ENCODE measurements around the gene TEAD1.

The TEAD1 gene

GRCh38 chr11:12716816-12717215 is 42.6 kb downstream of the TEAD1 start:
- TF ChIP-seq Cebpa-rat (IDR thresholded peaks at IDR 0.05) = no peak
- Histone ChIP-seq H3K4me3 (no peak overlapping the region), H3K9ac (no peak overlapping the region), H3K36me3 (no peaks in the 10 kb centered on the region), H3K27ac (no peak overlapping the region), H3K9me3 (replicated peaks in 1 of 11) (no peaks in the 10 kb centered on the region), H3K4me1 (peaks cover 0 to 11% (median 2%) of the 10 kb centered on the region in 10 experiments; a peak in 8 of 20 replicates), H3K4me2 (no peak overlapping the region), H4K20me1 (peaks cover 0 to 5% (median 0%) of the 10 kb centered on the region in 11 experiments; a peak in 2 of 22 replicates), H3K27me3 (peaks cover 0 to 79% (median 0%) of the 10 kb centered on the region in 11 experiments; a peak in 5 of 22 replicates)

- TF ChIP-seq Cebpa-rat (IDR thresholded peaks at IDR 0.05) = no peak
- Histone ChIP-seq H4K20me1 (no peaks in the 10 kb centered on the region; a peak in 2 of 22 replicates), H3K36me3 (no peaks in the 10 kb centered on the region), H3K4me2 (peak overlapping the region in 8 of 11 experiments; percentile 2 to 54 (median 31); a peak in 10 of 22 replicates), H3K9me3 (replicated peaks in 1 of 11) (no peaks in the 10 kb centered on the region), H3K9ac (no peak overlapping the region), H3K27ac (no peak overlapping the region), H3K27me3 (peaks cover 0 to 79% (median 0%) of the 10 kb centered on the region in 11 experiments; a peak in 5 of 22 replicates), H3K4me3 (no peak overlapping the region), H3K4me1 (peaks cover 0 to 11% (median 2%) of the 10 kb centered on the region in 10 experiments; a peak in 8 of 20 replicates)
Observed at GRCh38 chr11:12717851-12718291, 43.6 kb downstream of the TEAD1 start.

- no peak overlapping the region for H3K4me2 ChIP-seq
- no peaks in the 10 kb centered on the region for H3K36me3 ChIP-seq
- no peaks in the 10 kb centered on the region; a peak in 2 of 22 replicates for H4K20me1 ChIP-seq
- no peak overlapping the region for H3K27ac ChIP-seq
- no peak overlapping the region for H3K4me3 ChIP-seq
- no peaks in the 10 kb centered on the region for H3K9me3 ChIP-seq (replicated peaks in 1 of 11)
- H3K9ac ChIP-seq = no peak overlapping the region
- peaks cover 0 to 76% (median 0%) of the 10 kb centered on the region in 11 experiments; a peak in 5 of 22 replicates for H3K27me3 ChIP-seq
- TF ChIP-seq Cebpa-rat (IDR thresholded peaks at IDR 0.05) = no peak
- H3K4me1 ChIP-seq = peaks cover 0 to 17% (median 2%) of the 10 kb centered on the region in 10 experiments; a peak in 8 of 20 replicates
Observed at GRCh38 chr11:12719221-12719620, 45.0 kb downstream of the TEAD1 start.

DNA sequence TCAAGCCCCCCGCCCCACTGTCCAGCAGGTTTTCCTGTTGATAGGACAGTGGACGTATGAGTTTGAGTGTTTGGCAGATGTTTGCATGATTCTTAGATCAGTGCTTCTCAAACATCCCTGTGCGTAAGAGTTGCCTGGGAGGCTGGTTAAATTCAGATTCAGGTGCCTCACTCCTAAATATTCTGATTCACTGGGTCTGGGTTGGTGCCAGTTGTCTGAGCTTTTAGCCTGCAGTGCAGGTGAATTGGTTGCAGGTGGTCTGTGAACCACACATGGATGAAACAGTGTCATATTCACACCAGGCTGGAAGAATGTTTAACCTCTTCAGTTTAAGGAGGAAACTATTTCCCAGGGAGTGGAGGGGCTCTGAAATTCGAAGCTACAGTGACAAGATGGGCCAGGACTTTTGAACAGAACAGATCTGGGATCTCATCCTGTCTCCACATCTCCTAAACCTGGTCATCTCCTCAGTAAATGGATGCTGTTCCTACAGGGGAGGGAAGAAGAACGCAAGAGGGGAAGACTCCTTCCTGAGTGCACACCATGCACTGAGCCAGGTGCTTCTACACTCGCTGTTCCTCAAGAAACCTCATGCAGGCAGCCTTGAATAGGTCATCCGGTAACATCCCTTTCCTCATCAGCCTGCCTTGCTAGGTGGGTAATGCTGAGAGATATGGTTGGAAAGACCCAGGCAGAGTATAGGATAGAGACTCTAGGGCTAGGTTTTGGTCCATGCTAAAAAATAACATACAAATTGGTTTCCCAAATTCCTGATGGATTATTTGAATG is 47.8 kb downstream of the TEAD1 start:
- Histone ChIP-seq H3K9ac (no peak overlapping the region), H3K4me2 (no peak overlapping the region), H3K27ac (no peak overlapping the region), H3K4me3 (no peak overlapping the region), H4K20me1 (no peaks in the 10 kb centered on the region), H3K36me3 (no peaks in the 10 kb centered on the region), H3K9me3 (replicated peaks in 1 of 11) (no peaks in the 10 kb centered on the region), H3K27me3 (peaks cover 0 to 48% (median 0%) of the 10 kb centered on the region in 11 experiments; a peak in 4 of 22 replicates), H3K4me1 (peaks cover 0 to 35% (median 12%) of the 10 kb centered on the region in 10 experiments; a peak in 13 of 20 replicates)
- TF ChIP-seq Cebpa-rat (IDR thresholded peaks at IDR 0.05) = no peak

DNA sequence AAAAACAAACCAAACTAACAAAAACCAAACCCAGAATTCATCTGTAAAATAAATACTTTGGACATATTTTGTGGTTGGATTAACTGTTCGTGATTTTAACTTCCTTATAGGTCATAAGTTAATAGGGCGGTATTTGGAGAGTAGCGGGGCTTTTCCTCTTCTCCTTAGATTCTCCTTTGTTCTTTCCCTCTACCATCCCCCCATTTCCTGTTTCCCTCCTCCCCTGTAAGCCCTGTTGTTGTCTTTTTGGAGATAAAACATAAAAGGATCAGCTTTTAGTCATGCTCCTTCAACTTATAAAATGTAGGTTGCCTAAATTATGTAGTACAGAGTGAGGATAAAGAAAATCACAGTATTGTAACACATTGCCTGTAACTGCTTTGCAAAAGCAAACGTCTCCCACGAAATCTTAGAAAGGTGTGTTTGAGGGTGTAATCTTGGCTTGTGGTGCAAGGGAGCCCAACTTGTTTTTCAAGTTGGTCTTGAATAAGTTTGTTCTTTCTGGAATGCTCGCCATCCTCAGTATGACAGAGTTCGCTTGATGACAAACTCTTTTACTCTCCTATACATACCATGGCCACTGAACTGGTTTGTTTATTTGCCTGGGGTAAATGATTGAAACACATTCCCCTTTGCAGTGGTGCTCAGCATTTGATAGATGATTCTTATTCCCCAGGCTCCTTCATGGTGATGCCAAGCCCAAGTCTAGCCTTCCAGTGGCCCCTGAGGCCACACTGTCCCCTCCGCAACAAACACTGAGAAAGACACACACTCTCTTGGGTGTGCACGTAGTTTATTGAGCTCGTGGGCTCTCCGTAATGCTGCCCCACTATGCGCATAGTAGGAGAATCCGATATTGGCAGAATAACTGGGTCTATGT is 49.4 kb downstream of the TEAD1 start:
- H3K36me3 ChIP-seq = no peaks in the 10 kb centered on the region
- peaks cover 0 to 37% (median 0%) of the 10 kb centered on the region in 11 experiments; a peak in 4 of 22 replicates for H3K27me3 ChIP-seq
- no peaks in the 10 kb centered on the region for H3K9me3 ChIP-seq (replicated peaks in 1 of 11)
- no peak overlapping the region for H3K4me3 ChIP-seq
- peaks cover 0 to 28% (median 10%) of the 10 kb centered on the region in 10 experiments; a peak in 13 of 20 replicates for H3K4me1 ChIP-seq
- H3K27ac ChIP-seq = no peak overlapping the region
- no peaks in the 10 kb centered on the region for H4K20me1 ChIP-seq
- peak overlapping the region in 3 of 11 experiments; percentile 1 to 15 (median 5); a peak in 2 of 22 replicates for H3K4me2 ChIP-seq
- TF ChIP-seq Cebpa-rat (IDR thresholded peaks at IDR 0.05) = no peak
- no peak overlapping the region for H3K9ac ChIP-seq

DNA sequence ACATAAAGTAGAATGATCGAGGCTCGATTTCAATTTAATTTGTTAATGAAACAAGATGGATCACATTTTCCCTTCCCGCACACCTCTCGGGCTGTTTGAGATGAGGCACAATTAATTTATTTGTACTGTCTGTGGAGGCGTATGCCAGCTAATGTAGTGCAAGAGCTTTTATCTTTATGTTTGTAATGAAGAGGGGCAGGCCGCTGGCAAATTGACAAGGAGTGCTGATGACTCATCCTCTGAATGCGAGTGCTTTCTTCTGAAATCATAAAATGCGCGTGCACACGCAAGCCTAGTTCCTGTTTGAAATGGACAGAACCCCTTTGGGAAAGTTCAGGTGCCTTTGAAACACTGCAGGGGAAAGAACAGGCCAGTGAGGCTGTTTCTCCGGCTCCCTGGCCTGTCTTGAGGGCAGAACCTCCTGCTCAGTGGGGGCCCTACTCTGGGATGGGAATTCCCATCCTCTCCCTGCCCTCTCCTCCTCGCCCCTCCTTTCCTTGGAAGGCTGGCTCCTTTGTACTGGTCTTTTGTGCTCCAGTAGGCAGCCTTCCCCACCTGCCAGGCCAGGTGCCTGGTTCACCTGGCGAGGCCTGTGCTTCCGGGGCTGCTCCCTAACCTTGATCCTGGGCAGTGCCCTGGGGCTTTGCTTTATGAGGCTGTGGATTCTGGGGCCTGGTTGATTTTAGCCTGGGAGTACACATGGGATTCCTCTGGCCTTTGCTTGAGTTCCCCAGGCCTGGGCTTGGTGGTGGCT is 50.3 kb downstream of the TEAD1 start:
- H3K4me2 ChIP-seq = peak overlapping the region in 6 of 11 experiments; percentile 1 to 39 (median 15); a peak in 6 of 22 replicates
- H4K20me1 ChIP-seq = no peaks in the 10 kb centered on the region
- no peak overlapping the region for H3K9ac ChIP-seq

DNA sequence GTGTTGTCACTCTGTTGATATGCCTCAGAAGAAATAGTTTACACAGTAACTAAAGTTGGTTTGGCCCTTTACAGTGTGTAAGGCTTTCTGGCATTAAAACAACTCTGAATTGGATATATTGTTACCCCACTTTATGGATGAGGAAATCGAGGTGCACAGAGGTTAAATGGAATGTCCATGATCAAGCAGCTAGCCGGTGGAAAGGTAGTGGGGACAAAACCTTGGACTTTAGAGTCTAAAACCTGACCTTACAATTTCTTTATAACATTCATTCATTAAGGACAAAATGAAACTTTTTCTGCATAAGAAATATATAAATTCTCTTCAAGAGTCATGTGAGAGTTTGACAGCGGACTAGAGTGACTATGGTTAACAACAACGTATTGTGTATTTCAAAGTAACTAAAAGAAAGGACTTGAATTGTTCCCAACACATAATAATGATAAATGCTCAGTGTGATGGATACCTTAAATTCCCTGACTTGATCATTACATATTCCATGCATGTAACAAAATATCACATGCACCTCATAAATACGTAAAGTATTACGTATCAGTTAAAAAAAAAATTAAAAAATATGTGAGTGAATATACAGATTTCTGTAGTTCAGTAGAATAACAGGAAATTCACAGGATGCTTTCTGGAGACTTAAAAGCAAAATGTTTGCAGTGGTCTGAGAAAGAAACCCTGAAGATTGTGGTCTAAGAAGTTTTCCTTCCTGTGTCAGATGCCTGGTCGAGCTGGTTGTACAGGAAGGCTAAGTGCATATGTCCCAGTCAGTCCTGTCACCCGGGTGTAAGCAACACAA is 51.0 kb downstream of the TEAD1 start:
- Histone ChIP-seq H4K20me1 (no peaks in the 10 kb centered on the region), H3K4me2 (peak overlapping the region in 7 of 11 experiments; percentile 14 to 47 (median 39); a peak in 12 of 22 replicates), H3K4me3 (no peak overlapping the region), H3K9me3 (replicated peaks in 1 of 11) (no peaks in the 10 kb centered on the region), H3K27ac (no peak overlapping the region), H3K9ac (no peak overlapping the region), H3K36me3 (no peaks in the 10 kb centered on the region), H3K27me3 (peaks cover 0 to 46% (median 0%) of the 10 kb centered on the region in 11 experiments; a peak in 4 of 22 replicates), H3K4me1 (peaks cover 0 to 28% (median 10%) of the 10 kb centered on the region in 10 experiments; a peak in 13 of 20 replicates)
- no peak for TF ChIP-seq Cebpa-rat (IDR thresholded peaks at IDR 0.05)

More for the DNA sequence above, 50.3 kb downstream of the TEAD1 start:
- H3K4me3 ChIP-seq = no peak overlapping the region
- no peaks in the 10 kb centered on the region for H3K9me3 ChIP-seq (replicated peaks in 1 of 11)
- peaks cover 0 to 40% (median 0%) of the 10 kb centered on the region in 11 experiments; a peak in 4 of 22 replicates for H3K27me3 ChIP-seq
- peaks cover 0 to 28% (median 10%) of the 10 kb centered on the region in 10 experiments; a peak in 13 of 20 replicates for H3K4me1 ChIP-seq
- H3K27ac ChIP-seq = no peak overlapping the region
- H3K36me3 ChIP-seq = no peaks in the 10 kb centered on the region
- no peak for TF ChIP-seq Cebpa-rat (IDR thresholded peaks at IDR 0.05)
